Osteoblast (primary cell): Measurements from ENCODE around the gene USP9X. TPM values are rescaled to one million over a fixed set of nuclear protein-coding genes. Genes with fewer than 3 reads are reported as not detected.
"Not testable (repeated sequence)": the region's sequence is repeated elsewhere in the genome, so short reads cannot be mapped to it uniquely, and the experiment has no call there.

Experiments
- DNase-seq: peaks from one replicate; pipeline ENCODE4 v3.0.0; 2011; ENCODE audit warnings: low spot score, mixed read lengths; ENCODE audit not compliant: insufficient read length; ENCODE audit errors: missing footprints
- H2AFZ ChIP-seq: 2 replicates; pipeline ENCODE4 v1.6.0; 2011; ENCODE audit warnings: mild to moderate bottlenecking, low read length
- H3K27ac ChIP-seq: 2 replicates; pipeline ENCODE4 v1.5.1; 2011; ENCODE audit warnings: mild to moderate bottlenecking, low read depth, low read length, moderate library complexity
- H3K27me3 ChIP-seq: 2 replicates; pipeline ENCODE4 v1.6.0; 2012; ENCODE audit warnings: mild to moderate bottlenecking, control low read depth, inconsistent platforms, low read length, moderate library complexity; ENCODE audit not compliant: insufficient read depth
- H3K36me3 ChIP-seq: 2 replicates; pipeline ENCODE4 v1.5.1; 2011; ENCODE audit warnings: mild to moderate bottlenecking, low read length, control low read depth, moderate library complexity; ENCODE audit not compliant: insufficient read depth
- H3K4me1 ChIP-seq: 2 replicates; pipeline ENCODE4 v1.5.1; 2011; ENCODE audit warnings: mild to moderate bottlenecking, low read length, control low read depth, moderate library complexity; ENCODE audit not compliant: insufficient read depth
- H3K4me2 ChIP-seq: 2 replicates; pipeline ENCODE4 v1.6.0; 2011; ENCODE audit warnings: mild to moderate bottlenecking, low read length; ENCODE audit not compliant: insufficient read depth
- H3K4me3 ChIP-seq: fragments of 200-600 bp; sonication (generic); 3 replicates; pipeline ENCODE4 v1.5.1; 2012; ENCODE audit warnings: mild to moderate bottlenecking, low read length, inconsistent platforms; ENCODE audit not compliant: insufficient read depth
- H3K79me2 ChIP-seq: 2 replicates; pipeline ENCODE4 v1.6.0; 2012; ENCODE audit warnings: mild to moderate bottlenecking, low read length, control low read depth, inconsistent platforms; ENCODE audit not compliant: insufficient read depth
- H3K9me3 ChIP-seq: 2 replicates; pipeline ENCODE4 v1.5.1; 2011; ENCODE audit warnings: low read depth, low read length, control low read depth
- H4K20me1 ChIP-seq: 2 replicates; pipeline ENCODE4 v1.6.0; 2012; ENCODE audit warnings: mild to moderate bottlenecking, low read length, control low read depth; ENCODE audit not compliant: insufficient read depth
- total RNA-seq: library from RNA; depleted of rRNA; stranded (reverse); fragments of >200 nt; gene quantifications from 2 replicates; pipeline ENCODE4 v1.2.3, GENCODE V29; 2012
- TF ChIP-seq, protein P1 (sequence below): IDR thresholded peaks from 2 replicates; pipeline ENCODE4 v1.5.1; 2011; ENCODE audit warnings: mild to moderate bottlenecking, low read depth, low read length, moderate library complexity; ENCODE audit errors: extremely low read depth

USP9X gene
- total RNA-seq, 1 donor = 170 TPM

- TF ChIP-seq, protein P1, sequence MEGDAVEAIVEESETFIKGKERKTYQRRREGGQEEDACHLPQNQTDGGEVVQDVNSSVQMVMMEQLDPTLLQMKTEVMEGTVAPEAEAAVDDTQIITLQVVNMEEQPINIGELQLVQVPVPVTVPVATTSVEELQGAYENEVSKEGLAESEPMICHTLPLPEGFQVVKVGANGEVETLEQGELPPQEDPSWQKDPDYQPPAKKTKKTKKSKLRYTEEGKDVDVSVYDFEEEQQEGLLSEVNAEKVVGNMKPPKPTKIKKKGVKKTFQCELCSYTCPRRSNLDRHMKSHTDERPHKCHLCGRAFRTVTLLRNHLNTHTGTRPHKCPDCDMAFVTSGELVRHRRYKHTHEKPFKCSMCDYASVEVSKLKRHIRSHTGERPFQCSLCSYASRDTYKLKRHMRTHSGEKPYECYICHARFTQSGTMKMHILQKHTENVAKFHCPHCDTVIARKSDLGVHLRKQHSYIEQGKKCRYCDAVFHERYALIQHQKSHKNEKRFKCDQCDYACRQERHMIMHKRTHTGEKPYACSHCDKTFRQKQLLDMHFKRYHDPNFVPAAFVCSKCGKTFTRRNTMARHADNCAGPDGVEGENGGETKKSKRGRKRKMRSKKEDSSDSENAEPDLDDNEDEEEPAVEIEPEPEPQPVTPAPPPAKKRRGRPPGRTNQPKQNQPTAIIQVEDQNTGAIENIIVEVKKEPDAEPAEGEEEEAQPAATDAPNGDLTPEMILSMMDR = no peak
- peaks cover 4% of the 10 kb centered on the region for H4K20me1 ChIP-seq
- no peak for DNase-seq
- H3K27ac ChIP-seq = no peak overlapping the region
- no peaks in the 10 kb centered on the region for H3K9me3 ChIP-seq
- H3K27me3 ChIP-seq = no peaks in the 10 kb centered on the region
- peaks cover 26% of the 10 kb centered on the region for H3K36me3 ChIP-seq
- H3K4me1 ChIP-seq = peaks cover 26% of the 10 kb centered on the region
- no peak overlapping the region for H3K4me2 ChIP-seq
- H3K79me2 ChIP-seq = peaks cover 8% of the 10 kb centered on the region
- H3K4me3 ChIP-seq = no peak overlapping the region
- H2AFZ ChIP-seq = no peak overlapping the region
Observed at GRCh38 chrX:41150043-41150442, 64.8 kb downstream of the USP9X start.

- H2AFZ ChIP-seq, DNase-seq, H3K27me3 ChIP-seq, H4K20me1 ChIP-seq, H3K4me2 ChIP-seq, H3K4me3 ChIP-seq, H3K27ac ChIP-seq, H3K79me2 ChIP-seq, H3K9me3 ChIP-seq: not testable (repeated sequence)
- Histone ChIP-seq H3K4me1 (peaks cover 10% of the 10 kb centered on the region), H3K36me3 (peaks cover 30% of the 10 kb centered on the region)
Observed at GRCh38 chrX:41151726-41152125, 66.5 kb downstream of the USP9X start.

GRCh38 chrX:41152221-41152620 lies 67.0 kb downstream of the USP9X start:
- Histone ChIP-seq H3K4me1 (peaks cover 10% of the 10 kb centered on the region), H3K36me3 (peaks cover 33% of the 10 kb centered on the region), H3K4me2 (no peak overlapping the region), H4K20me1 (peaks cover 7% of the 10 kb centered on the region), H3K27me3 (no peaks in the 10 kb centered on the region), H3K79me2 (peaks cover 4% of the 10 kb centered on the region), H2AFZ (no peak overlapping the region), H3K27ac (no peak overlapping the region), H3K9me3 (no peaks in the 10 kb centered on the region), H3K4me3 (no peak overlapping the region)
- TF ChIP-seq, protein P1 = no peak
- DNase-seq = no peak

DNA sequence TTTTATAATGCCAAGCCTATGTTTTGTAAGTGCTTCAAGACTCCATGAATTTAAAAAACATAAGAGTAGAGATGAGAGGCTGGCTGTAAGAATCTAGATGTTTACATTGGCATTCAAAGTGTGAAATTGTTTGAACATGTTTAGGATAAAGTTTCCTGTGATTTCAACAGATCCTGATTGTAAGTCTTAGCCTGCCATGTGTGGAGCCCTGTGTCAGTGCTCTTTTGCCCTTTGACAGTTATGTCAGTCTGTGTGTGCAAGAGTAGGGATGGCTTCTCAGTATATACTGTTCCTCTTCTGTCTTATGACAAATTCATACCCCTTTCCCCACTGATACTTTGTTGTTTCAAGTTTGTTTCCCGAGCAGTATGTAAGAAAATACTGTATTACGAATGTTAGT lies 68.2 kb downstream of the USP9X start:
- Histone ChIP-seq H3K4me3 (no peak overlapping the region), H3K27ac (no peak overlapping the region), H4K20me1 (peaks cover 3% of the 10 kb centered on the region), H3K4me2 (no peak overlapping the region), H2AFZ (no peak overlapping the region), H3K79me2 (peaks cover 3% of the 10 kb centered on the region), H3K27me3 (no peaks in the 10 kb centered on the region), H3K4me1 (peaks cover 4% of the 10 kb centered on the region), H3K9me3 (no peaks in the 10 kb centered on the region), H3K36me3 (peaks cover 37% of the 10 kb centered on the region)
- TF ChIP-seq, protein P1 = no peak
- DNase-seq = no peak
